Endometrial microvascular endothelial cells (primary cell): ENCODE results near the gene IPPK. TPM values are rescaled to one million over a fixed set of nuclear protein-coding genes. Genes with fewer than 3 reads are reported as not detected.
"Not testable (repeated sequence)": the region's sequence is repeated elsewhere in the genome, so short reads cannot be mapped to it uniquely, and the experiment has no call there.

Experiments
- in situ Hi-C: cut with HindIII; loops from 2 replicates; pipeline ENCODE4 v1.10.0; 2017; ENCODE audit warnings: low sequenced_read_pairs, low pct_unique_long_range_greater_than_20kb; ENCODE audit errors: inconsistent ontology term
- total RNA-seq: library from RNA; depleted of rRNA; stranded (reverse); fragments of >200 nt; gene quantifications from one replicate; pipeline ENCODE4 v1.2.3, GENCODE V29; 2015; ENCODE audit errors: inconsistent ontology term

Gene IPPK
- total RNA-seq, 1 donor from 2014 or later = 21.2 TPM

- in situ Hi-C loops = no loop called here
Observed at GRCh38 chr9:92608241-92608908, 61.6 kb downstream of the IPPK start.

GRCh38 chr9:92607773-92608172, 62.2 kb downstream of the IPPK start:
- in situ Hi-C loops = no loop called here

GRCh38 chr9:92607088-92607487, 62.8 kb downstream of the IPPK start:
- in situ Hi-C loops = no loop called here

- in situ Hi-C loops = no loop called here
Observed at GRCh38 chr9:92605224-92605623, 64.7 kb downstream of the IPPK start.

GRCh38 chr9:92603990-92604389, 65.9 kb downstream of the IPPK start:
- in situ Hi-C loops = no loop called here

GRCh38 chr9:92603100-92603499, 66.8 kb downstream of the IPPK start:
- in situ Hi-C loops = no loop called here

GRCh38 chr9:92602413-92602812, 67.5 kb downstream of the IPPK start:
- in situ Hi-C loops = no loop called here

GRCh38 chr9:92601451-92601850, 68.5 kb downstream of the IPPK start:
- in situ Hi-C loops = no loop called here

- in situ Hi-C loops = no loop called here
Observed at GRCh38 chr9:92600462-92601261, 69.3 kb downstream of the IPPK start.

GRCh38 chr9:92599938-92600461, 69.9 kb downstream of the IPPK start:
- in situ Hi-C loops = no loop called here

GRCh38 chr9:92598382-92598781, 71.5 kb downstream of the IPPK start:
- in situ Hi-C loops = no loop called here

GRCh38 chr9:92595930-92596329, 74.0 kb downstream of the IPPK start:
- in situ Hi-C loops = no loop called here

GRCh38 chr9:92595075-92595474, 74.9 kb downstream of the IPPK start:
- in situ Hi-C loops = not testable (repeated sequence)

- in situ Hi-C loops = no loop called here
Observed at GRCh38 chr9:92592946-92593861, 76.7 kb downstream of the IPPK start.

- in situ Hi-C loops = no loop called here
Observed at GRCh38 chr9:92592537-92592936, 77.4 kb downstream of the IPPK start.

- in situ Hi-C loops = no loop called here
Observed at GRCh38 chr9:92590377-92590776, 79.6 kb downstream of the IPPK start.

GRCh38 chr9:92589923-92590322, 80.0 kb downstream of the IPPK start:
- in situ Hi-C loops = no loop called here

GRCh38 chr9:92576175-92576574, 93.8 kb downstream of the IPPK start:
- in situ Hi-C loops = no loop called here

- in situ Hi-C loops = not testable (repeated sequence)
Observed at GRCh38 chr9:92573612-92574011, 96.3 kb downstream of the IPPK start.
